ENCODE data around the gene PER2.

PER2 gene

DNA sequence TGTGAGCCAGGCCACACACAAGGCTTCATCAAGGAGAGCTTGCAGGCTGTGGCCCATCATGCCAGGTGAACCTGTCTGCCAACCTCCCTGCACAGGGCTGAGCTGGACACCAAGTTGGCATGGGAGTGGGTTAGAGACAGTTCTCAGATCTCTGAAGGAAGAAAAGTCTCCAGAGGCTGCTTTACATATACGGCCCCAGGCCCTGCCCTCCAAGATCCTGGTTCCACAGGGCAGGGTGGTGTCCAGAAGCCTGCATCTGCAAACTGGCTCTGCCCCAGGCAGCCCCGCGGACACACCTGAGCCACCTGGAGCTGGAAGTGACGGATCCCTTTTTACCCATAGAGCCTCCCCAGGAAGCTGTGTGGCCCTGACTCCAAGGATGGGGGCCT is 24.3 kb downstream of the PER2 start:
- ChIA-PET CTCF (interaction anchor here (0.5 to 4.9 kb wide), 14 partner anchors 8 to 990 kb away, joined by 3 to 54 read pairs (median 11); partner anchors contain the start of genes ERFE and PER2), POLR2A (interaction anchor here (1.0 kb wide), 1 partner anchor 104 kb away, joined by 4 read pairs; no protein-coding TSS in a partner anchor)
- Histone ChIP-seq H3K4me3 (ENCODE audit: low read depth, low read length) (no peak overlapping the region), H3K9me3 (ENCODE audit: control insufficient read depth, insufficient read depth, low read depth, low read length) (no peaks in the 10 kb centered on the region), H3K4me1 (ENCODE audit: control insufficient read depth, insufficient read depth, low read length) (no peaks in the 10 kb centered on the region), H3K27ac (ENCODE audit: extremely low read depth, low read depth, low read length) (no peak overlapping the region), H3K36me3 (ENCODE audit: control insufficient read depth in 2 of 2, insufficient read depth in 1 of 2, low read length in 2 of 2) (peaks cover 0 to 11% of the 10 kb centered on the region in 2 experiments; a peak in 1 of 3 replicates)
- TF ChIP-seq ZNF16 (tag by site-specific recombination; IDR thresholded peaks at IDR 0.05; ENCODE audit: low read depth) (no peak), MZF1 (tag by site-specific recombination; IDR thresholded peaks at IDR 0.05; ENCODE audit: borderline replicate concordance) (no peak), ZBTB8A (tag by site-specific recombination; IDR thresholded peaks at IDR 0.05) (no peak), PRDM2 (tag by site-specific recombination; IDR thresholded peaks at IDR 0.05; ENCODE audit: borderline replicate concordance) (no peak), ZNF560 (tag by site-specific recombination; IDR thresholded peaks at IDR 0.05; ENCODE audit: borderline replicate concordance) (no peak), KLF1 (tag by site-specific recombination; IDR thresholded peaks at IDR 0.05) (no peak), PRDM1 (tag by site-specific recombination; IDR thresholded peaks at IDR 0.05) (no peak), ZSCAN18 (tag by site-specific recombination; IDR thresholded peaks at IDR 0.05) (no peak), SETDB1 (IDR thresholded peaks at IDR 0.05; ENCODE audit: insufficient read length, low read length) (no peak), ZNF146 (tag by site-specific recombination; IDR thresholded peaks at IDR 0.05) (no peak), ZNF223 (tag by site-specific recombination; IDR thresholded peaks at IDR 0.05) (no peak), PRDM4 (tag by site-specific recombination; IDR thresholded peaks at IDR 0.05) (no peak), ZEB2 (tag by site-specific recombination; IDR thresholded peaks at IDR 0.05) (no peak)
- TF ChIP-seq, protein P1, sequence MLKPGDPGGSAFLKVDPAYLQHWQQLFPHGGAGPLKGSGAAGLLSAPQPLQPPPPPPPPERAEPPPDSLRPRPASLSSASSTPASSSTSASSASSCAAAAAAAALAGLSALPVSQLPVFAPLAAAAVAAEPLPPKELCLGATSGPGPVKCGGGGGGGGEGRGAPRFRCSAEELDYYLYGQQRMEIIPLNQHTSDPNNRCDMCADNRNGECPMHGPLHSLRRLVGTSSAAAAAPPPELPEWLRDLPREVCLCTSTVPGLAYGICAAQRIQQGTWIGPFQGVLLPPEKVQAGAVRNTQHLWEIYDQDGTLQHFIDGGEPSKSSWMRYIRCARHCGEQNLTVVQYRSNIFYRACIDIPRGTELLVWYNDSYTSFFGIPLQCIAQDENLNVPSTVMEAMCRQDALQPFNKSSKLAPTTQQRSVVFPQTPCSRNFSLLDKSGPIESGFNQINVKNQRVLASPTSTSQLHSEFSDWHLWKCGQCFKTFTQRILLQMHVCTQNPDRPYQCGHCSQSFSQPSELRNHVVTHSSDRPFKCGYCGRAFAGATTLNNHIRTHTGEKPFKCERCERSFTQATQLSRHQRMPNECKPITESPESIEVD (tag by site-specific recombination; IDR thresholded peaks at IDR 0.05), result no peak
- TF ChIP-seq, protein P2, sequence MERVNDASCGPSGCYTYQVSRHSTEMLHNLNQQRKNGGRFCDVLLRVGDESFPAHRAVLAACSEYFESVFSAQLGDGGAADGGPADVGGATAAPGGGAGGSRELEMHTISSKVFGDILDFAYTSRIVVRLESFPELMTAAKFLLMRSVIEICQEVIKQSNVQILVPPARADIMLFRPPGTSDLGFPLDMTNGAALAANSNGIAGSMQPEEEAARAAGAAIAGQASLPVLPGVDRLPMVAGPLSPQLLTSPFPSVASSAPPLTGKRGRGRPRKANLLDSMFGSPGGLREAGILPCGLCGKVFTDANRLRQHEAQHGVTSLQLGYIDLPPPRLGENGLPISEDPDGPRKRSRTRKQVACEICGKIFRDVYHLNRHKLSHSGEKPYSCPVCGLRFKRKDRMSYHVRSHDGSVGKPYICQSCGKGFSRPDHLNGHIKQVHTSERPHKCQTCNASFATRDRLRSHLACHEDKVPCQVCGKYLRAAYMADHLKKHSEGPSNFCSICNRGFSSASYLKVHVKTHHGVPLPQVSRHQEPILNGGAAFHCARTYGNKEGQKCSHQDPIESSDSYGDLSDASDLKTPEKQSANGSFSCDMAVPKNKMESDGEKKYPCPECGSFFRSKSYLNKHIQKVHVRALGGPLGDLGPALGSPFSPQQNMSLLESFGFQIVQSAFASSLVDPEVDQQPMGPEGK (tag by site-specific recombination; IDR thresholded peaks at IDR 0.05), result no peak
- TF ChIP-seq, protein P3, sequence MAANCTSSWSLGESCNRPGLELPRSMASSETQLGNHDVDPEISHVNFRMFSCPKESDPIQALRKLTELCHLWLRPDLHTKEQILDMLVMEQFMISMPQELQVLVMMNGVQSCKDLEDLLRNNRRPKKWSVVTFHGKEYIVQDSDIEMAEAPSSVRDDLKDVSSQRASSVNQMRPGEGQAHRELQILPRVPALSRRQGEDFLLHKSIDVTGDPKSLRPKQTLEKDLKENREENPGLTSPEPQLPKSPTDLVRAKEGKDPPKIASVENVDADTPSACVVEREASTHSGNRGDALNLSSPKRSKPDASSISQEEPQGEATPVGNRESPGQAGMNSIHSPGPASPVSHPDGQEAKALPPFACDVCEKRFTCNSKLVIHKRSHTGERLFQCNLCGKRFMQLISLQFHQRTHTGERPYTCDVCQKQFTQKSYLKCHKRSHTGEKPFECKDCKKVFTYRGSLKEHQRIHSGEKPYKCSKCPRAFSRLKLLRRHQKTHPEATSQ (tag by site-specific recombination; IDR thresholded peaks at IDR 0.05), result no peak

Data from HEK293 (cell line).